ENCODE data around the gene SPTAN1. TPM values are rescaled to one million over a fixed set of nuclear protein-coding genes. Genes with fewer than 3 reads are reported as not detected.

The SPTAN1 gene
- total RNA-seq, 2 experiments from 2014 or later = 386 to 392 TPM

DNA sequence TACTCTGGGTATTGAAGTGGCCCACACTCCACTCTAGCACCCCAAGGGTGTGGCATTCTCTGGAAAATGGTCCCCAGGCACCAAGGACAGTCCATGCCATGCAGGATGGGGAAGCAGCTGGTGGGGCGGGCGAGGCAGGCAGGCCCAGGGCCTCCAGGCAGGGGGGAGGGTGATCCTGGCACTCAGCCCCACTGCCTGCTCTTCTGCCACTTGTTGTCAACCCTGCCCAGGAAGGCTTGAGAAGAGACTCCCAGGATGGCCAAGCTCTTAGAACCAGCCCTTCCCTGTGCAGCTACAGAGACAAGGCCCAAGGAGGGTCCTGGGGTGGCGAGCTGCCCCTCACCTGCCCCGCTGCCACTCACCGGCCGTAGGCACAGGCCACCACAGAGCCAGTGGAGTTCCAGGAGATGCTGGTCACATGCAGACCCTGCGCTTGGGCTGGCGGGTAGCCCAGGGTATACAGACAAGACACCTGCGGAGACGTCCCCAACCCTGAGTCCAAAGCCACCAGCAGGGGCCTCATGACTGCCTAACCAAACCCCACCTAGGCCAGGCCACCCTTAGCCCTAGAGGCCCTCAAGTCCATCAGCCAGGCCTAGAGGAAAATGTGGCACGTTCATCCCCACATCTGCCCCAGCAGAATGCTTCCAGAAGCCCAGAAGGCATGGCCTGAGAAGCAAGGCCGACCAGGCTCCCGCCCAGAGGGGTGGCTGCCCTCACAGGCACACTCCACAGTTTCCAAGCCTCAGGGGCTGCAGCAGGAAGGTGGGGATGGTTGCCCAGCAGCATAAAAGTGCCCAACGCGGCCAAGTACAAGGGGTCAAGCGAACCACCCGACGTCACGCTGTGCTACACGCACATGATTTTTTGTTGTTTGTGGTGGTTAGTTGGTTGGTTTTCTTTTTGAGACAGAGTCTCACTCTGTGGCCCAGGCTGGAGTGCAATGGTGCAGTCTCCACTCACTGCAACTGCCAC is 84.5 kb downstream of the SPTAN1 start:
- Histone ChIP-seq H3K27me3 (ENCODE audit: control insufficient read depth in 1 of 2, insufficient read depth in 2 of 2, low read length in 2 of 2) (no peaks in the 10 kb centered on the region), H3K4me1 (ENCODE audit: insufficient read depth, low read length) (no peaks in the 10 kb centered on the region), H3K4me3 (ENCODE audit: low read length) (no peak overlapping the region), H3K36me3 (ENCODE audit: insufficient read depth, low read length) (peaks cover 25% of the 10 kb centered on the region), H3K27ac (ENCODE audit: low read depth in 1 of 2, low read length in 2 of 2) (no peak overlapping the region), H3K9me3 (ENCODE audit: control insufficient read depth in 1 of 2, insufficient read depth in 1 of 2, low read length in 2 of 2) (no peaks in the 10 kb centered on the region)
- Mint-ChIP-seq H3K4me1 (ENCODE audit: low read depth) (no peaks in the 10 kb centered on the region), H3K9me3 (no peaks in the 10 kb centered on the region), H3K27me3 (no peaks in the 10 kb centered on the region), H3K36me3 (ENCODE audit: low read depth) (peaks cover 20% of the 10 kb centered on the region), H3K27ac (no peak overlapping the region), H3K4me3 (no peak overlapping the region)
- DNase-seq (no peak), ATAC-seq (ENCODE audit: poor library complexity) (no peak)
- CTCF ChIA-PET = no interaction called here
- intact Hi-C loops (cut with DNase I, micrococcal nuclease) = no loop called here
- POLR2A ChIA-PET = no interaction called here
- TF ChIP-seq CTCF (IDR thresholded peaks at IDR 0.05) = no peak

DNA sequence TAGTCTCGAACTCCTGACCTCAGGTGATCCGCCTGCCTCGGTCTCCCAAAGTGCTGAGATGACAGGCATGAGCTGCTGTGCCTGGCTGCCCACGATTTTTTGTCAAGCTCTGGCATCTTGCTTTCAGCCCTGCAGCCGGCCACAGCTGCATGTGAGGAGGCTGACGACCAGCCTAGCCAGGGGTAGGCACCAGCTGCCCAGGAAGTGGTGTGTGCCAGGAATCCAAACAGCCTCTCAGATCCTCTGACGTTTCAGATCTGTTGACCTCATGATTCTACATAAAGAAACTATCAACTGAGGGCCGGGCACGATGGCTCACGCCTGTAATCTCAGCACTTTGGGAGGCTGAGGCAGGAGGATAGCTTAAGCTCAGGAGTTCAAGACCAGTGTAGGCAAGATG is 85.3 kb downstream of the SPTAN1 start:
- ChIA-PET POLR2A (interaction anchor here (0.6 kb wide), 1 partner anchor 157 kb away, joined by 4 read pairs; no protein-coding TSS in a partner anchor), CTCF (no interaction called here)

GRCh38 chr9:128638580-128638979 is 86.2 kb downstream of the SPTAN1 start:
- POLR2A ChIA-PET = interaction anchor here (0.6 to 1.3 kb wide), 4 partner anchors 13 to 50 kb away, joined by 3 to 4 read pairs (median 3); partner anchors contain the start of gene SET
- Mint-ChIP-seq H3K27ac (no peak overlapping the region), H3K36me3 (ENCODE audit: low read depth) (peaks cover 2% of the 10 kb centered on the region), H3K27me3 (no peaks in the 10 kb centered on the region), H3K9me3 (no peaks in the 10 kb centered on the region), H3K4me3 (no peak overlapping the region), H3K4me1 (ENCODE audit: low read depth) (no peaks in the 10 kb centered on the region)
- TF ChIP-seq CTCF (IDR thresholded peaks at IDR 0.05) = no peak
- no peak overlapping the region for H3K27ac ChIP-seq (ENCODE audit: low read depth in 1 of 2, low read length in 2 of 2)
- no peak for ATAC-seq (ENCODE audit: poor library complexity)
- CTCF ChIA-PET = interaction anchor here (0.6 kb wide), 1 partner anchor 989 kb away, joined by 3 read pairs; no protein-coding TSS in a partner anchor
- H3K27me3 ChIP-seq (ENCODE audit: control insufficient read depth in 1 of 2, insufficient read depth in 2 of 2, low read length in 2 of 2) = no peaks in the 10 kb centered on the region
- peaks cover 7% of the 10 kb centered on the region for H3K36me3 ChIP-seq (ENCODE audit: insufficient read depth, low read length)
- DNase-seq = no peak
- H3K9me3 ChIP-seq (ENCODE audit: control insufficient read depth in 1 of 2, insufficient read depth in 1 of 2, low read length in 2 of 2) = no peaks in the 10 kb centered on the region
- H3K4me3 ChIP-seq (ENCODE audit: low read length) = no peak overlapping the region
- intact Hi-C loops (cut with DNase I, micrococcal nuclease) = no loop called here
- no peaks in the 10 kb centered on the region for H3K4me1 ChIP-seq (ENCODE audit: insufficient read depth, low read length)

More for the DNA sequence above, 85.3 kb downstream of the SPTAN1 start:
- Histone ChIP-seq H3K4me3 (ENCODE audit: low read length) (no peak overlapping the region), H3K27me3 (ENCODE audit: control insufficient read depth in 1 of 2, insufficient read depth in 2 of 2, low read length in 2 of 2) (no peaks in the 10 kb centered on the region), H3K36me3 (ENCODE audit: insufficient read depth, low read length) (peaks cover 16% of the 10 kb centered on the region), H3K27ac (ENCODE audit: low read depth in 1 of 2, low read length in 2 of 2) (no peak overlapping the region), H3K4me1 (ENCODE audit: insufficient read depth, low read length) (no peaks in the 10 kb centered on the region), H3K9me3 (ENCODE audit: control insufficient read depth in 1 of 2, insufficient read depth in 1 of 2, low read length in 2 of 2) (no peaks in the 10 kb centered on the region)
- Mint-ChIP-seq H3K4me3 (no peak overlapping the region), H3K27ac (no peak overlapping the region), H3K27me3 (no peaks in the 10 kb centered on the region), H3K36me3 (ENCODE audit: low read depth) (peaks cover 11% of the 10 kb centered on the region), H3K9me3 (no peaks in the 10 kb centered on the region), H3K4me1 (ENCODE audit: low read depth) (no peaks in the 10 kb centered on the region)
- no peak for TF ChIP-seq CTCF (IDR thresholded peaks at IDR 0.05)
- DNase-seq (no peak), ATAC-seq (ENCODE audit: poor library complexity) (no peak)
- intact Hi-C loops (cut with DNase I, micrococcal nuclease) = no loop called here

All from CD4-positive, alpha-beta T cell (primary cell).